ENCODE results near the gene ELFN1.

The ELFN1 gene

DNA sequence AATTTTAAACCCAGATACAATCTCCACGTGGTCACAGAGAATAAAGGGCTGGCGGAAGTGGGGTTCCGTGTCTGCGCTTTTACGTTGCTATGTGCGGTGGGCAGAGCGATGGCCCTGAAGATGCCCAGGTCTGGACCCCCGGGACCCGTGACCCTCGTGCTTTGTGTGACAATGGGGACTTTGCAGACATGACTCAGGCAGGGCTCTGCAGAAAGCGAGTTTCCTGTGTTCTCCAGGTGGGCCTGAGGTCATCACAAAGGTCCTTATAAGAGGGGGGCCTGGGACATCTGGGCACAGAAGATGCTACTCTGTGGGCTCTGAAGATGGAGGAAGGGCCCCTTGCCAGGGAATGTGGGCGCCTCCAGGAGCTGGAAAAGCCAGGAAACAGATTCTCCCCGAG lies 95.3 kb downstream of the ELFN1 start:
- no peak overlapping the region for H3K27ac ChIP-seq
- TF ChIP-seq, protein P1, sequence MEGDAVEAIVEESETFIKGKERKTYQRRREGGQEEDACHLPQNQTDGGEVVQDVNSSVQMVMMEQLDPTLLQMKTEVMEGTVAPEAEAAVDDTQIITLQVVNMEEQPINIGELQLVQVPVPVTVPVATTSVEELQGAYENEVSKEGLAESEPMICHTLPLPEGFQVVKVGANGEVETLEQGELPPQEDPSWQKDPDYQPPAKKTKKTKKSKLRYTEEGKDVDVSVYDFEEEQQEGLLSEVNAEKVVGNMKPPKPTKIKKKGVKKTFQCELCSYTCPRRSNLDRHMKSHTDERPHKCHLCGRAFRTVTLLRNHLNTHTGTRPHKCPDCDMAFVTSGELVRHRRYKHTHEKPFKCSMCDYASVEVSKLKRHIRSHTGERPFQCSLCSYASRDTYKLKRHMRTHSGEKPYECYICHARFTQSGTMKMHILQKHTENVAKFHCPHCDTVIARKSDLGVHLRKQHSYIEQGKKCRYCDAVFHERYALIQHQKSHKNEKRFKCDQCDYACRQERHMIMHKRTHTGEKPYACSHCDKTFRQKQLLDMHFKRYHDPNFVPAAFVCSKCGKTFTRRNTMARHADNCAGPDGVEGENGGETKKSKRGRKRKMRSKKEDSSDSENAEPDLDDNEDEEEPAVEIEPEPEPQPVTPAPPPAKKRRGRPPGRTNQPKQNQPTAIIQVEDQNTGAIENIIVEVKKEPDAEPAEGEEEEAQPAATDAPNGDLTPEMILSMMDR (conservative IDR thresholded peaks at IDR 0.05), result no peak

GRCh38 chr7:1767524-1767923 lies 97.4 kb downstream of the ELFN1 start:
- TF ChIP-seq, protein P1 (conservative IDR thresholded peaks at IDR 0.05), result no peak
- H3K27ac ChIP-seq, result no peak overlapping the region

DNA sequence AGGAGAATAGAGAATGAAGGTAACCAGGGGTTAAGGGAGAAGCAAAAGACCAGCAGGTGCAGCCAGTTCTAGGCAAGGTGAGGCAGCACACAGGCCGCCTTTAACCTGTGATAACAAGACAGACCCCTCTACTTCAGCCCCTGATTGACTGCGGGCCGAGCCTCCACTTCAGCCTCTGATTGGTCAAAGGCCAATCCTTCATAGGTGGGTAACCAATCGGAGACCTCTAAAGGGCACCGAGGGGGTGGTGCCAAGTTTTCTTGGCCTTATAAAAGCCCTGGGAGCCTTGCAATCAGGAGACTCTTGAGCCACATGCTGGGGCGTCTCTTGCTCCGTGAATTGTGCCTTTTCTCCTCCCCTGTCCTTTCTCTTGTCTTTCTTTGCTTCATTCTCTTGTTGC lies 98.8 kb downstream of the ELFN1 start:
- TF ChIP-seq, protein P1 (conservative IDR thresholded peaks at IDR 0.05), result no peak
- H3K27ac ChIP-seq, result no peak overlapping the region

- H3K27ac ChIP-seq, result no peak overlapping the region
- TF ChIP-seq, protein P1 (conservative IDR thresholded peaks at IDR 0.05), result no peak
Observed at GRCh38 chr7:1769286-1770200, 99.5 kb downstream of the ELFN1 start.

- TF ChIP-seq, protein P1 (conservative IDR thresholded peaks at IDR 0.05), result no peak
- no peak overlapping the region for H3K27ac ChIP-seq
Observed at GRCh38 chr7:1770331-1770730, 100.3 kb downstream of the ELFN1 start.

GRCh38 chr7:1775389-1775788 lies 105.3 kb downstream of the ELFN1 start:
- TF ChIP-seq, protein P1 (conservative IDR thresholded peaks at IDR 0.05), result no peak
- no peak overlapping the region for H3K27ac ChIP-seq

GRCh38 chr7:1777122-1777521 lies 107.0 kb downstream of the ELFN1 start:
- TF ChIP-seq, protein P1 (conservative IDR thresholded peaks at IDR 0.05), result no peak

More at GRCh38 chr7:1777122-1777521, 107.0 kb downstream of the ELFN1 start:
- H3K27ac ChIP-seq, result no peak overlapping the region
